ENCODE data around the gene CDCA8. TPM values are rescaled to one million over a fixed set of nuclear protein-coding genes. Genes with fewer than 3 reads are reported as not detected.
A peak's percentile ranks its signal among the peaks of the same experiment; 100 is the strongest.
"Not testable (repeated sequence)": the region's sequence is repeated elsewhere in the genome, so short reads cannot be mapped to it uniquely, and the experiment has no call there.

CDCA8 gene
- total RNA-seq, 1 experiment from 2014 or later: 28.8 TPM

- peak; percentile 58 to 75 for DNase-seq (ENCODE audit: low read depth in 1 of 2, low spot score in 2 of 2)
- H3K4me3 ChIP-seq: no peak overlapping the region
- H3K36me3 ChIP-seq: peaks cover 49% of the 10 kb centered on the region
- H3K27ac ChIP-seq: no peak overlapping the region
- H3K4me1 ChIP-seq (replicated peaks): no peaks in the 10 kb centered on the region
- no peaks in the 10 kb centered on the region for H3K9me3 ChIP-seq (replicated peaks)
- H3K27me3 ChIP-seq (replicated peaks): no peaks in the 10 kb centered on the region
These were observed 9.9 kb upstream of the CDCA8 start for GRCh38 chr1:37682334-37682987.

GRCh38 chr1:37684182-37684581 is 8.1 kb upstream of the CDCA8 start:
- not testable (repeated sequence) for H3K27me3 ChIP-seq (replicated peaks); DNase-seq (ENCODE audit: low read depth in 1 of 2, low spot score in 2 of 2); H3K9me3 ChIP-seq (replicated peaks); H3K4me3 ChIP-seq; H3K4me1 ChIP-seq (replicated peaks); H3K27ac ChIP-seq
- peaks cover 63% of the 10 kb centered on the region for H3K36me3 ChIP-seq

- no peaks in the 10 kb centered on the region for H3K9me3 ChIP-seq (replicated peaks)
- no peak for DNase-seq (ENCODE audit: low read depth in 1 of 2, low spot score in 2 of 2)
- H3K27me3 ChIP-seq (replicated peaks): no peaks in the 10 kb centered on the region
- no peak overlapping the region for H3K4me3 ChIP-seq
- H3K4me1 ChIP-seq (replicated peaks): peaks cover 9% of the 10 kb centered on the region
- H3K27ac ChIP-seq: no peak overlapping the region
- H3K36me3 ChIP-seq: peaks cover 67% of the 10 kb centered on the region
These were observed 6.6 kb upstream of the CDCA8 start for GRCh38 chr1:37685722-37686121.

- peaks cover 59% of the 10 kb centered on the region for H3K36me3 ChIP-seq
- H3K27ac ChIP-seq; H3K27me3 ChIP-seq (replicated peaks); H3K9me3 ChIP-seq (replicated peaks); DNase-seq (ENCODE audit: low read depth in 1 of 2, low spot score in 2 of 2); H3K4me3 ChIP-seq: not testable (repeated sequence)
- peaks cover 20% of the 10 kb centered on the region for H3K4me1 ChIP-seq (replicated peaks)
These were observed 4.6 kb upstream of the CDCA8 start for GRCh38 chr1:37687764-37688163.

- Histone ChIP-seq H3K27me3 (replicated peaks) (no peaks in the 10 kb centered on the region), H3K27ac (no peak overlapping the region), H3K36me3 (peaks cover 57% of the 10 kb centered on the region), H3K4me3 (no peak overlapping the region), H3K4me1 (replicated peaks) (peaks cover 23% of the 10 kb centered on the region), H3K9me3 (replicated peaks) (no peaks in the 10 kb centered on the region)
- no peak for DNase-seq (ENCODE audit: low read depth in 1 of 2, low spot score in 2 of 2)
These were observed 3.4 kb upstream of the CDCA8 start for GRCh38 chr1:37688926-37689325.

- Histone ChIP-seq H3K27ac (peak overlapping the region; percentile 13; the same call in 1 of the 2 replicates), H3K9me3 (replicated peaks) (no peaks in the 10 kb centered on the region), H3K4me3 (peak overlapping the region; percentile 83), H3K4me1 (replicated peaks) (peaks cover 29% of the 10 kb centered on the region), H3K27me3 (replicated peaks) (no peaks in the 10 kb centered on the region), H3K36me3 (peaks cover 60% of the 10 kb centered on the region)
- peak in 1 of 2 experiments; percentile 59 for DNase-seq (ENCODE audit: low read depth in 1 of 2, low spot score in 2 of 2)
These were observed 729 bp upstream of the CDCA8 start for GRCh38 chr1:37691497-37692077.

- Histone ChIP-seq H3K4me3 (peak overlapping the region; percentile 83), H3K27me3 (replicated peaks) (no peaks in the 10 kb centered on the region), H3K36me3 (peaks cover 67% of the 10 kb centered on the region), H3K9me3 (replicated peaks) (no peaks in the 10 kb centered on the region), H3K27ac (peak overlapping the region; percentile 96), H3K4me1 (replicated peaks) (peaks cover 29% of the 10 kb centered on the region)
- no peak for DNase-seq (ENCODE audit: low read depth in 1 of 2, low spot score in 2 of 2)
These were observed 489 bp downstream of the CDCA8 start for GRCh38 chr1:37692834-37693175.

- H3K27me3 ChIP-seq (replicated peaks): no peaks in the 10 kb centered on the region
- DNase-seq (ENCODE audit: low read depth in 1 of 2, low spot score in 2 of 2): no peak
- peaks cover 9% of the 10 kb centered on the region; the same call in 1 of the 2 replicates for H3K4me1 ChIP-seq (replicated peaks)
- H3K27ac ChIP-seq: no peak overlapping the region
- no peak overlapping the region for H3K4me3 ChIP-seq
- no peaks in the 10 kb centered on the region for H3K9me3 ChIP-seq (replicated peaks)
- H3K36me3 ChIP-seq: peaks cover 92% of the 10 kb centered on the region
These were observed 4.8 kb downstream of the CDCA8 start for GRCh38 chr1:37697090-37697489.

GRCh38 chr1:37697737-37698136 is 5.4 kb downstream of the CDCA8 start:
- Histone ChIP-seq H3K4me3 (no peak overlapping the region), H3K9me3 (replicated peaks) (no peaks in the 10 kb centered on the region), H3K36me3 (peaks cover 95% of the 10 kb centered on the region), H3K27ac (no peak overlapping the region), H3K27me3 (replicated peaks) (no peaks in the 10 kb centered on the region), H3K4me1 (replicated peaks) (peaks cover 9% of the 10 kb centered on the region; the same call in 1 of the 2 replicates)
- no peak for DNase-seq (ENCODE audit: low read depth in 1 of 2, low spot score in 2 of 2)

GRCh38 chr1:37699147-37699546 is 6.8 kb downstream of the CDCA8 start:
- Histone ChIP-seq H3K36me3 (peaks cover 98% of the 10 kb centered on the region), H3K27ac (no peak overlapping the region), H3K4me1 (replicated peaks) (peaks cover 5% of the 10 kb centered on the region; the same call in 1 of the 2 replicates), H3K27me3 (replicated peaks) (no peaks in the 10 kb centered on the region), H3K4me3 (no peak overlapping the region), H3K9me3 (replicated peaks) (no peaks in the 10 kb centered on the region)
- DNase-seq (ENCODE audit: low read depth in 1 of 2, low spot score in 2 of 2): no peak

- Histone ChIP-seq H3K9me3 (replicated peaks) (no peaks in the 10 kb centered on the region), H3K27me3 (replicated peaks) (no peaks in the 10 kb centered on the region), H3K36me3 (peaks cover 97% of the 10 kb centered on the region)
These were observed 8.7 kb downstream of the CDCA8 start for GRCh38 chr1:37701051-37701450.

GRCh38 chr1:37703061-37703460 is 10.7 kb downstream of the CDCA8 start:
- no peak overlapping the region for H3K4me3 ChIP-seq
- no peaks in the 10 kb centered on the region for H3K9me3 ChIP-seq (replicated peaks)
- H3K27ac ChIP-seq: no peak overlapping the region
- H3K36me3 ChIP-seq: peaks cover 97% of the 10 kb centered on the region
- H3K4me1 ChIP-seq (replicated peaks): no peaks in the 10 kb centered on the region
- no peaks in the 10 kb centered on the region for H3K27me3 ChIP-seq (replicated peaks)
- DNase-seq (ENCODE audit: low read depth in 1 of 2, low spot score in 2 of 2): no peak

More at GRCh38 chr1:37701051-37701450, 8.7 kb downstream of the CDCA8 start:
- Histone ChIP-seq H3K4me3 (no peak overlapping the region), H3K27ac (no peak overlapping the region), H3K4me1 (replicated peaks) (no peaks in the 10 kb centered on the region)
- DNase-seq (ENCODE audit: low read depth in 1 of 2, low spot score in 2 of 2): no peak

- no peak overlapping the region for H3K27ac ChIP-seq
- no peaks in the 10 kb centered on the region for H3K27me3 ChIP-seq (replicated peaks)
- no peaks in the 10 kb centered on the region for H3K9me3 ChIP-seq (replicated peaks)
- no peaks in the 10 kb centered on the region for H3K4me1 ChIP-seq (replicated peaks)
- peaks cover 97% of the 10 kb centered on the region for H3K36me3 ChIP-seq
- H3K4me3 ChIP-seq: no peak overlapping the region
- DNase-seq (ENCODE audit: low read depth in 1 of 2, low spot score in 2 of 2): no peak
These were observed 12.7 kb downstream of the CDCA8 start for GRCh38 chr1:37704966-37705365.

- no peak for DNase-seq (ENCODE audit: low read depth in 1 of 2, low spot score in 2 of 2)
- no peak overlapping the region for H3K27ac ChIP-seq
These were observed 13.1 kb downstream of the CDCA8 start for GRCh38 chr1:37705399-37705798.

More at GRCh38 chr1:37705399-37705798, 13.1 kb downstream of the CDCA8 start:
- Histone ChIP-seq H3K4me3 (no peak overlapping the region), H3K27me3 (replicated peaks) (no peaks in the 10 kb centered on the region), H3K36me3 (peaks cover 97% of the 10 kb centered on the region), H3K4me1 (replicated peaks) (no peaks in the 10 kb centered on the region), H3K9me3 (replicated peaks) (no peaks in the 10 kb centered on the region)
